Left renal cortex interstitium (tissue), 4 donors: ENCODE data around the gene BANP. TPM values are rescaled to one million over a fixed set of nuclear protein-coding genes. Genes with fewer than 3 reads are reported as not detected.
"Not testable (repeated sequence)": the region's sequence is repeated elsewhere in the genome, so short reads cannot be mapped to it uniquely, and the experiment has no call there.

Source experiments
- DNase-seq, 4 donors: peaks; one replicate each; pipeline ENCODE4 v3.0.0-alpha.2; 2013; ENCODE audit warnings: low read depth in 4 of 4, low spot score in 2 of 4, missing footprints in 1 of 4
- polyA plus RNA-seq, 4 donors: library from polyadenylated mRNA; unstranded; fragments of 120-200 nt; gene quantifications; one replicate each; pipeline ENCODE4 v1.2.1, GENCODE V29; 2013; ENCODE audit not compliant: insufficient read length in 4 of 4

The BANP gene
- polyA plus RNA-seq, 4 donors: 22.6 to 32.9 (median 29.2) TPM

DNA sequence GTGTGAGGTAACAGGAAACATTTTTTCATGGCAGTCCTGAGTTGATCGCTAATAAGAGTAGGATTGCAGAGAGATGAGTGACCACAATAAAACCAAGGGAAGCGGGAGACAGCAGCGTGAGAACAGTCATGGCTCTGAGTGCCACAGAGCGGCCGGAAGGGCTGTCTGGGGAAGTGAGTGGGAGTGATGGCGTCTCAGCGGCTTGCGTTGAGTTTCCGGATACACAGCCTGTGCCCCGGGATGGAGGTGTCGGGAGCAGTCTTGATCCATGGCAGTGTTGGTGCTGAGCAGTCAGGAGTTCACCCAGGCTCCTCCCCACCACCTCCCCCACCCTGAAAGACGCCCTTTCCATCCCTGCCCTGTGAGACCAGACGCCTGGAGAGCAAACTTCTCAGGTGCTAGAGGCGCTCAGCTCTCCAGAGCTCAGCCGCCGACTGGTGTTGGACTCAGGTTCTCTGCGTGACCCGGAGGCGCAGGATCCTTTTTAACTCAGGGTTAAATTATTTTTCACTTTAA lies 59.8 kb downstream of the BANP start:
- no peak for DNase-seq

GRCh38 chr16:88012360-88012759 lies 61.1 kb downstream of the BANP start:
- no peak for DNase-seq

DNA sequence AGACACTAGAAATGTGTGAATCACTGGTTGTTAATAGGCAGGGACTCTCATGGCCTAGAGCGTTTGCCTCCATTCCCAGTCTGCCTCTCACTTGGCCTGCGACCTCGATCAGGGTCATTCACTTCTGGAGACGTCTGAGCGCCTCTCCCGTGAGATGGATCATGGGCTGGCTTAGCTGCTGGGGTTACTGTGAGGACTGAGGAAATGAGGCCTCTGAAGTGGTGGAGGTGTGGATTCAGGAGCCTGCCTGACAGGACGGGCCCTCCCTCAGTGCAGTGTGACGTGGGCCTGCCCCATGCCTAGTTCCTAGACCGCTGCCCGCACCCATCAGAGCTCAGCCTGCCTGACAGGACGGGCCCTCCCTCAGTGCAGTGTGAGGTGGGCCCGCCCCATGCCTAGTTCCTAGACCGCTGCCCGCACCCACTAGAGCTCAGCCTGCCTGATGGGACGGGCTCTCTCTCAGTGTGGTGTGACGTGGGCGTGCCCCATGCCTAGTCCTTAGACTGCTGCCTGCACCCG lies 61.9 kb downstream of the BANP start:
- DNase-seq: no peak

- no peak for DNase-seq
Observed at GRCh38 chr16:88013766-88014251, 62.6 kb downstream of the BANP start.

DNA sequence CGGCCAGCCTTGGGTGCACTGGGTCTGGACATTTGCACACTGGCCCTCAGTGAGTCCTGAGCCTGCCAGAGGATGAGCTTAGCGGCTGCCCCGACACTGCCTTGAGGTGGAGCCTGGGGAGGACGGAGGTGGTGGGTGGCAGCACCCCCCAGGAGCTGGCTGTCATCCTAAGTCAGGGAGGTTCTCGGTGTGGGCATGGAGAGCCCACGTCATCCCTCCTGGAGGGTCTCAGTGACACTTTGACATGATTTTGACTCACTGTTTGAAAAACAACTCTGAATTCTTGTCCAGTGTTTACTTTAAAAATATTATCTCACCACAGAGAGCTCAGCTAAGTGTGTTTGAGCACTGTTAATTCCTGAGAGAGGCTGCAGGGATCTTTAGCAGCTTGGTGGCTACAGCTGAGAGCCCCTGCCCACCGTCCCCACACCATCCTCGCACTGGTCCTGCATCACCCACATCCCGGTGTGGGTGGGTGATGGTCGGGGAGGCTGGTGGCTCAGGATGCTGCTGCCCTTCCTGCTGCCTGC lies 63.1 kb downstream of the BANP start:
- no peak for DNase-seq

GRCh38 chr16:88014954-88015805 lies 63.9 kb downstream of the BANP start:
- no peak for DNase-seq

- no peak for DNase-seq
Observed at GRCh38 chr16:88015806-88016140, 64.5 kb downstream of the BANP start.

DNA sequence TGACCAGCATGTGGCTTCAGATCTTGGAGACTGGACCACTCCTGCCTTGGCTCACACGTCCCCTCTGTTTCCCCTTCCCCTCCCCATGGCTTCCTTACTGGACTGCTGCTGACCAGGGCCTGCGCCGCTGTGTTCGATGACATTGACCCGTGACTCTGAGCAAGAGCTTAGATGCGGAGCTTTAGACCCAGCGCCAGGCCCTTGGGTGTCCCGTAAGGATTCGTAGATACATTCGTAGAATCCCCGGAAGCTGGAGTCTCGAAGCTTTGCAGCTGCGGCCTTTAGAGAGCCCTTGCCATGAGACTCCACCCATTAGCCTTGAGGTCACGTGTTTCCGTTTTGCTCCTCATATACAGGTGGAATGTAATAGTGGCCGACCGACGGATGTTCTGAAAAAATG lies 65.2 kb downstream of the BANP start:
- not testable (repeated sequence) for DNase-seq

DNA sequence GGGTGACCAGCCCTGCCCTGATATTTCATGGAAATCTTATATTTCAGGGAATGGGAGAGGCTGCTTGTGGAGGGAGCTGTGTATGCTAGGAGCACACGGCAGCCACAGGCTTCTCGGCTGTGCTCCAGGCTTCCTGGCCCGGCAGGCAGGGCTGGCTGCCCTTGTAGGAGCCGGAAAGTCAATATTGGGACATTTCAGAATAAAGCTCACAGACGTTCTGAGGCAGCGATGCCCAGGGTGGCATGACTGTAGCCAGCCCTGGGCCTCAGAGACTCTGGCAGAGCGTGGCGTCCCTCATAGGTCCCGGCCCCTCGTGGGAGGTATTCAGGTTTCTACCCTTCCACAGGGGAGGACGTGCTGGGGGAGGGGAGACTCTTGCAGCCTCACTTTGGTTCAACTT lies 65.7 kb downstream of the BANP start:
- no peak for DNase-seq

DNA sequence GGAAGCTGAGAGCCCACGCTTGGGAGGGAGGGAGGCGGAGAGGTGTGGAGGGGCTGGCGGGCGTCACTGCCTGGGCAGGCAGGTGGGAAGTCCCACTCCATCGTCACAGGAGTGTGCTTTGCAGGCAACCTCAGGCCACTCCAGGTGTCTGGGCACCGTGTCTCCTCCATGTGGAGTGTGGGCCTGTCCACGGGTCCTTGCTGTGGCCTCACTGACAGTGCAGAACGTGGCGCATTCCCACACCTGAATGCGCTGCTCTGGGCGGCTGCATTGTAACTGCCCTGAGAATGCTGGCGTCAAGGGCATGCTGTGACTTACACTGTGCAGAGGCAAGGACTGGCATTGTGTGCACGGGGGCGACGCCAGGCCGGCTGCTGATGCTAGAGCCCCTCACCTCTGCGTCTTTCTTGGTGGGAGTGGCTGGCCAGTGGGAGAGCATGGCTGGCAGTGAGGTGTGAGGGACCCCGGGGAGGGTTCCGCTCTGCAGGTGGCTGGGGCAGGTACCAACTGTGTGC lies 66.4 kb downstream of the BANP start:
- no peak for DNase-seq

- DNase-seq: not testable (repeated sequence)
Observed at GRCh38 chr16:88018382-88018781, 67.1 kb downstream of the BANP start.

DNA sequence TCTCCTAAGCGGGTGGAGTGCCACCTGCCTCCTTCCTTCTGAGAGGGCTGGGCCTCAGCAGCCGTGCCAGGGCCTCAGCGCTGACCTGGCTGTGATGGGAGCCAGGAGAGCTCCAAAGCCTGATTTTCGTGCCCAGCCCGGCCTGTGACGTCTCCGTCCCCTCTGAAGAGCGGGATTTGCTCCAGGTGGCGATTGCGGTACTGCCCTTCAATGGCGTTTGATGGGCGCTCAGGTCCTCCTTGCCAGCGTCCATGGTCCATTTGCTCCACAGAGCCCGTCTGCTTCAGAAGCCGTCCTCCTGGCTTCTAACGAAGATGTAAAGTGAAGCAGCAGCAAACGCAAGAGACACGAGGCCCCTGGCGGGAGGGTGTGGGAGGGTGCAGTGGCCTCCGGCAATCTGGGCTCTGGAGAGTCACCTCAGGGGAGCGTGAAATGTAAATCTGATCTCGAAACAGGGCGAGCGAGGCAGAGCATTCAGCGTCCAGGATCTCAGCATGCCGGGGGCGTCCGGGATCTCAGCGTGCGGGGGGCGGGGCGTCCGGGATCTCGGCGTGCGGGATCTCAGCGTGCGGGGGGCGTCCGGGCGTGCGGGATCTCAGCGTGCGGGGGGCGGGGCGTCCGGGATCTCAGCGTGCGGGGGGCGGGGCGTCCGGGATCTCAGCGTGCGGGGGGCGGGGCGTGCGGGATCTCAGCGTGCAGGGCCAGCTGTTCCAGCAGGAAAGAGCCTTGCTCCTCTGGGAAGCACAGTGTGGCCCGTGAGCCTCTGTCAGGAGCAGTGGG lies 68.0 kb downstream of the BANP start:
- DNase-seq: not testable (repeated sequence)

GRCh38 chr16:88019821-88020515 lies 68.7 kb downstream of the BANP start:
- no peak for DNase-seq

DNA sequence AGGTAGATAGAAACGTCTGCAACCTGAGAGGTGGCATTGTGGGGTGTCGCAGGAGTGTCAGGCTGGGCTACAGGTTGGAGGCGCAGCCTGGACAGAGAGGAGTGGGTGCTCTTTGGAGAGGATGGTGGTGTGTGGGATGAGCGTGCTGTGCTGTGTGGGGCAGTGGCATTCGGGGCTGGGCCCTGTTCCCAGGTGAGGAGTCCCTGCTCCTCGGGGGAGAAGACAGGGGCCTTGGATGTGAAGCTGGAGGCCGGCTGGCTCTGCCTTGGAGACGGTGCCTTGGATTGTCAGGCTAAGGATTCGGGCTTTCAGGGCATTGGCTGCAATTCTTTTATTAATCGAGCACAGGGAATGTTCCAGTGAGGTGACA lies 69.3 kb downstream of the BANP start:
- no peak for DNase-seq

- not testable (repeated sequence) for DNase-seq
Observed at GRCh38 chr16:88021041-88021970, 70.1 kb downstream of the BANP start.

DNA sequence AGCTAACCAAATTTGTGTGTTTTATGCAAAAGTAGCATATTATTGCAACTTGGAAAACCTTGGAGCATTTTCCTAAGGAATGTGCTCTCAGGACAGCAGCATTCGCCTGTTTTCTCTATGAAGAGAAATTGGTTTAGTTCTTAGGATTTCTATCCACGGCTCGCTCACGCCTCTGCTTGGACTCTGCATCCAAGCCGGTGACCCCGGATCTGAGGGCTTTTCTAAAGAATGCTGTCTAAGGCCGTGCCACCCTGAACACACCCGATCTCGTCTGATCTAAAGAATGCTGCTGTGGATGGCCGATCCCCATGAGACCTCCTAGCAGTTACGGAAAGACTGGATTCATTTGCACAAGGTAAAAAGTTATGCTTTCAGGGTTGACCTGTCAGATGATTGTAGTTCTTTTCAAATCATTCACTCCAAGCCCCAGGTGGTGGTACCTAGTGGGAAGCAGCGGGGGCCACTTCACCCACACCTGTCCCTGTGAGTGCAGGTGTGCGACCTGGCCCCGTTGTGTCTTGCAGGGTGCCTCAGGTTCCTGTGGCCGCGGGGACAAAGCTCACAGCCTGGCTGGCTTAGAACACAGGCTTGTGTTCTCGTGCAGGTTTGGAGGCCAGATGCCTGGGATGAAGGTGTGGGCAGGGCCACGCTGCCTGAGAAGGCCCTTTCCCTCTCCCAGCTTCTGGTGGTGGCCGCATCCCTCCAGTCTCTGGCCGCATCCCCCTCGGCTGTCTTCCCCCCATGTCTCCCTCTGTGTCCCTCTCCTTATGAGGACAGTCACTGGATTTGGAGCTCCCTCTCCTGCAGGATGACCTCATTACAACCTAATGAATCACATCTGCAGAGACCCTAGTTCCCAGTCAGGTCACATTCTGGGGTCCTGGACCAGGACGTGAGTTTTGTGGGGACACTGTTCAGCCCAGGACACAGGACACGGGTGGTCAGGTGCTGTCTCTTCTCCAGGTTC lies 71.1 kb downstream of the BANP start:
- no peak for DNase-seq

- DNase-seq: no peak
Observed at GRCh38 chr16:88023366-88023765, 72.1 kb downstream of the BANP start.

DNA sequence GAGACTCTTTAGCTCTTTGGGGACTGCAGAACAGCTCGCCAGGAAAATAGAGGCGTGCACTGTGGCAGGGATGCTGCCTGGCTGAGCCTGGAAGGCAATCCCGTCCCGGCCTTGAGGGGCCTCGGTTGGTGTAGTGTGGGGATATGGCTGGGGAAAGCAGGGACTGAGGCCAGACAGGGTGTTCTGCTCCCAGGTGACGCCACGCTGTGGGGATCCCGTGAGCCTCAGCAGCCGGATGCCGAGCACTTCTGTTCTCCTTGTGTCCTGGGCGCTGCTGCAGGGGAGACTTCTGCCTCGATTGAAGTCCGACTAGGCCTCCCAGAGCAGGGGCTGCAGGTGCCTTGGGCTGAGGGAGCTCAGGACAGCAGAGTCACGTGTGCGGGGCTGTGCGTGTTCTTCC lies 72.6 kb downstream of the BANP start:
- no peak for DNase-seq
